Transverse colon (tissue), 4 donors: ENCODE data around the gene NIBAN1. TPM values are rescaled to one million over a fixed set of nuclear protein-coding genes. Genes with fewer than 3 reads are reported as not detected.

Experiments
- DNase-seq: peaks from one replicate; pipeline ENCODE4 v3.0.0-alpha.2; 2019
- H3K27ac ChIP-seq, 4 donors: fragments of 200-600 bp; sonication (generic); 2 replicates each; pipeline ENCODE4 v1.5.1; 2016 to 2018; ENCODE audit warnings: inconsistent platforms in 4 of 4
- H3K27me3 ChIP-seq: fragments of 200-600 bp; sonication (generic); 2 replicates; pipeline ENCODE4 v1.5.1; 2017; ENCODE audit warnings: inconsistent platforms
- H3K36me3 ChIP-seq, 4 donors: fragments of 200-600 bp; sonication (generic); 2 replicates each; pipeline ENCODE4 v1.5.1; 2017 to 2019; ENCODE audit warnings: inconsistent platforms in 4 of 4
- H3K4me1 ChIP-seq, 4 donors: fragments of 200-600 bp; sonication (generic); 2 replicates each; pipeline ENCODE4 v1.5.1; 2017 to 2020; ENCODE audit warnings: inconsistent platforms in 4 of 4
- H3K4me3 ChIP-seq, 4 donors: fragments of 200-600 bp; sonication (generic); 1 replicate in 1 of 4; 2 replicates in 3 of 4; pipeline versions ENCODE4 v1.5.1 to v1.6.1; 2017 to 2019; ENCODE audit warnings: inconsistent platforms in 4 of 4
- H3K9me3 ChIP-seq, 2 donors: fragments of 200-600 bp; sonication (generic); 2 replicates each; pipeline ENCODE4 v1.5.1; 2017 to 2019; ENCODE audit warnings: inconsistent platforms in 2 of 2
- CTCF ChIP-seq, 5 experiments: fragments of 200-600 bp in 3 of 5; fragments of 450-650 bp in 2 of 5; sonication (generic) in 3 of 5; IDR thresholded peaks; 1 replicate in 2 of 5; 2 replicates in 3 of 5; pipeline ENCODE4 v1.5.1; 2016 to 2017; ENCODE audit warnings: antibody characterized with exemption in 5 of 5, inconsistent platforms in 3 of 5, mild to moderate bottlenecking in 2 of 5, moderate library complexity in 1 of 5
- EP300 ChIP-seq: sonication (generic); formaldehyde crosslinking; IDR thresholded peaks from one replicate; pipeline ENCODE4 v1.6.1; 2017; ENCODE audit warnings: antibody characterized with exemption, low read depth
- POLR2A ChIP-seq: fragments of 450-650 bp; IDR thresholded peaks from one replicate; pipeline ENCODE4 v1.6.1; 2016; ENCODE audit warnings: antibody characterized with exemption, mild to moderate bottlenecking, moderate library complexity
- POLR2AphosphoS5 ChIP-seq, 3 donors: sonication (generic); formaldehyde crosslinking; IDR thresholded peaks; one replicate each; pipeline ENCODE4 v1.6.1; 2016; ENCODE audit warnings: antibody characterized with exemption in 3 of 3
- WGBS, 2 donors: methylation state at CpG; one replicate each; pipeline ENCODE4 v1.1.5; 2018; ENCODE audit warnings: low coverage in 1 of 2; 5-methylcytosine and 5-hydroxymethylcytosine counted together
- in situ Hi-C, 4 donors: fragments of 200-750 bp; cut with MboI; loops; one replicate each; pipeline versions ENCODE4 v1.15.0 to v1.15.1; 2017; ENCODE audit warnings: low sequenced_read_pairs in 3 of 4, low pct_ligation_motif_present in 1 of 4, low pct_unique_long_range_greater_than_20kb in 1 of 4
- intact Hi-C: fragments of 100-400 bp; cut with DNase I; formaldehyde crosslinking; loops from one replicate; pipeline ENCODE4 v1.15.1; 2023; ENCODE audit warnings: low total_unique reads
- total RNA-seq, 4 donors: library from RNA; depleted of rRNA; stranded (reverse); fragments of >200 nt; gene quantifications; one replicate each; pipeline ENCODE4 v1.1.0, GENCODE V29; 2016

The NIBAN1 gene
- total RNA-seq, 4 donors from 2014 or later, result 22.7 to 38.7 (median 31.7) TPM

GRCh38 chr1:184994301-184994700, 20.0 kb upstream of the NIBAN1 start:
- Histone ChIP-seq H3K9me3 (peaks cover 3 to 4% of the 10 kb centered on the region in 2 donors), H3K27me3 (no peaks in the 10 kb centered on the region), H3K27ac (no peak overlapping the region), H3K4me3 (no peak overlapping the region), H3K36me3 (no peaks in the 10 kb centered on the region), H3K4me1 (no peaks in the 10 kb centered on the region)
- DNase-seq, result no peak
- in situ Hi-C loops (no loop called here), intact Hi-C loops (no loop called here)
- 80 to 88% methylated on average over 1 of the region's 1 CpG for WGBS, 2 donors
- TF ChIP-seq EP300 (no peak), CTCF (IDR thresholded peaks at IDR 0.05) (no peak), POLR2AphosphoS5 (IDR thresholded peaks at IDR 0.05) (no peak), POLR2A (no peak)

- in situ Hi-C loops (no loop called here), intact Hi-C loops (no loop called here)
- no peaks in the 10 kb centered on the region for H3K36me3 ChIP-seq
- DNase-seq, result no peak
- no peaks in the 10 kb centered on the region for H3K4me1 ChIP-seq
- H3K27me3 ChIP-seq, result no peaks in the 10 kb centered on the region
- TF ChIP-seq CTCF (IDR thresholded peaks at IDR 0.05) (no peak), POLR2A (no peak), EP300 (no peak), POLR2AphosphoS5 (IDR thresholded peaks at IDR 0.05) (no peak)
- peaks cover 3 to 4% of the 10 kb centered on the region in 2 donors for H3K9me3 ChIP-seq
- no peak overlapping the region for H3K4me3 ChIP-seq
- 96 to 97% methylated on average over 3 of the region's 3 CpGs for WGBS, 2 donors
- H3K27ac ChIP-seq, result no peak overlapping the region
Observed at GRCh38 chr1:184992271-184992670, 18.0 kb upstream of the NIBAN1 start.

GRCh38 chr1:184990204-184990603, 15.9 kb upstream of the NIBAN1 start:
- no peaks in the 10 kb centered on the region for H3K4me1 ChIP-seq
- TF ChIP-seq CTCF (IDR thresholded peaks at IDR 0.05) (no peak), EP300 (no peak), POLR2A (no peak), POLR2AphosphoS5 (IDR thresholded peaks at IDR 0.05) (no peak)
- DNase-seq, result no peak
- in situ Hi-C loops (no loop called here), intact Hi-C loops (no loop called here)
- H3K36me3 ChIP-seq, result no peaks in the 10 kb centered on the region
- peaks cover 3 to 4% of the 10 kb centered on the region in 2 donors for H3K9me3 ChIP-seq
- H3K27ac ChIP-seq, result no peak overlapping the region
- peaks cover 8% of the 10 kb centered on the region for H3K27me3 ChIP-seq
- no peak overlapping the region for H3K4me3 ChIP-seq
- WGBS, 2 donors, result 71 to 86% methylated on average over 1 of the region's 1 CpG

GRCh38 chr1:184988506-184988905, 14.2 kb upstream of the NIBAN1 start:
- Histone ChIP-seq H3K36me3 (no peaks in the 10 kb centered on the region), H3K4me3 (no peak overlapping the region), H3K27me3 (peaks cover 12% of the 10 kb centered on the region), H3K4me1 (no peaks in the 10 kb centered on the region), H3K9me3 (no peaks in the 10 kb centered on the region), H3K27ac (no peak overlapping the region)
- no peak for DNase-seq
- in situ Hi-C loops (no loop called here), intact Hi-C loops (no loop called here)
- TF ChIP-seq POLR2AphosphoS5 (IDR thresholded peaks at IDR 0.05) (no peak), POLR2A (no peak), CTCF (IDR thresholded peaks at IDR 0.05) (no peak), EP300 (no peak)
